GM18858 (cell line): ENCODE results near the gene NOTO.
A peak's percentile ranks its signal among the peaks of the same experiment; 100 is the strongest.
"Not testable (repeated sequence)": the region's sequence is repeated elsewhere in the genome, so short reads cannot be mapped to it uniquely, and the experiment has no call there.

ENCODE experiments used
- ATAC-seq: cut with Tn5 transposase; IDR thresholded peaks from one replicate; pipeline ENCODE4 v1.9.1; 2021; ENCODE audit not compliant: unreplicated experiment

NOTO gene

GRCh38 chr2:73202156-73203054, at the start of gene NOTO:
TSS of gene NOTO (plus strand) at chr2:73202574. CDS start at chr2:73202667, 93 bp downstream.
- ATAC-seq, result no peak

GRCh38 chr2:73156539-73157124, 45.7 kb upstream of the NOTO start:
- ATAC-seq, result no peak

GRCh38 chr2:73162856-73163391, 39.5 kb upstream of the NOTO start:
- ATAC-seq, result no peak

- ATAC-seq, result peak; percentile 81
Observed at GRCh38 chr2:73163483-73164367, 38.6 kb upstream of the NOTO start.

GRCh38 chr2:73165978-73166377, 36.4 kb upstream of the NOTO start:
- ATAC-seq, result not testable (repeated sequence)

- not testable (repeated sequence) for ATAC-seq
Observed at GRCh38 chr2:73166813-73167212, 35.6 kb upstream of the NOTO start.

GRCh38 chr2:73168348-73168747, 34.0 kb upstream of the NOTO start:
- not testable (repeated sequence) for ATAC-seq

GRCh38 chr2:73170341-73170740, 32.0 kb upstream of the NOTO start:
- not testable (repeated sequence) for ATAC-seq

GRCh38 chr2:73172963-73173362, 29.4 kb upstream of the NOTO start:
- no peak for ATAC-seq

- ATAC-seq, result no peak
Observed at GRCh38 chr2:73173781-73174180, 28.6 kb upstream of the NOTO start.

GRCh38 chr2:73174244-73174643, 28.1 kb upstream of the NOTO start:
- no peak for ATAC-seq

- ATAC-seq, result no peak
Observed at GRCh38 chr2:73174941-73175662, 27.3 kb upstream of the NOTO start.

GRCh38 chr2:73175663-73176204, 26.6 kb upstream of the NOTO start:
- ATAC-seq, result no peak

GRCh38 chr2:73176205-73176880, 26.0 kb upstream of the NOTO start:
- no peak for ATAC-seq

GRCh38 chr2:73176881-73177644, 25.3 kb upstream of the NOTO start:
- ATAC-seq, result peak; percentile 74

- ATAC-seq, result no peak
Observed at GRCh38 chr2:73177645-73178255, 24.6 kb upstream of the NOTO start.

- ATAC-seq, result no peak
Observed at GRCh38 chr2:73185965-73186364, 16.4 kb upstream of the NOTO start.

- ATAC-seq, result no peak
Observed at GRCh38 chr2:73187549-73187948, 14.8 kb upstream of the NOTO start.
